ENCODE results near the gene NKX2-4.

GRCh38 chr20:21389368-21389767 lies 8.0 kb downstream of the NKX2-4 start:
- TF ChIP-seq EZH2 (IDR thresholded peaks at IDR 0.05; ENCODE audit: low read length, missing control alignments), result no peak
- TF ChIP-seq CTCF (conservative IDR thresholded peaks at IDR 0.05 in 1 of 2, IDR thresholded peaks at IDR 0.05 in 1 of 2; ENCODE audit: low read depth in 1 of 2, low read length in 2 of 2), result no peak
